Upper lobe of left lung (tissue), 6 donors: ENCODE results near the gene SPEM1. TPM values are rescaled to one million over a fixed set of nuclear protein-coding genes. Genes with fewer than 3 reads are reported as not detected.
A peak's percentile ranks its signal among the peaks of the same experiment; 100 is the strongest.

Experiments
- ATAC-seq, 2 donors: fragments of 200-7000 bp; cut with Tn5 transposase; one replicate each; pipeline ENCODE4 v1.9.1; 2022; ENCODE audit warnings: mild to moderate bottlenecking in 2 of 2, moderate library complexity in 2 of 2; ENCODE audit not compliant: low FRiP score in 2 of 2
- DNase-seq, 2 donors: peaks; one replicate each; pipeline ENCODE4 v3.0.0-alpha.2; 2019 to 2020
- H3K27ac ChIP-seq, 4 donors: fragments of 200-600 bp; sonication (generic); one replicate each; pipeline ENCODE4 v1.5.1; 2016 to 2019
- H3K27me3 ChIP-seq, 4 donors: fragments of 200-600 bp; sonication (generic); one replicate each; pipeline ENCODE4 v1.5.1; 2017 to 2019
- H3K36me3 ChIP-seq, 4 donors: fragments of 200-600 bp; sonication (generic); one replicate each; pipeline ENCODE4 v1.5.1; 2016 to 2019
- H3K4me1 ChIP-seq, 4 donors: fragments of 200-600 bp; sonication (generic); one replicate each; pipeline ENCODE4 v1.5.1; 2018 to 2019
- H3K4me3 ChIP-seq, 4 donors: fragments of 200-600 bp; sonication (generic); one replicate each; pipeline ENCODE4 v1.5.1; 2017 to 2019; ENCODE audit warnings: mild to moderate bottlenecking in 2 of 4, moderate library complexity in 1 of 4
- H3K9me3 ChIP-seq, 4 donors: fragments of 200-600 bp; sonication (generic); one replicate each; pipeline ENCODE4 v1.5.1; 2018 to 2019
- EP300 ChIP-seq, 4 donors: sonication (generic); formaldehyde crosslinking; IDR thresholded peaks; one replicate each; pipeline ENCODE4 v1.5.1; 2017; ENCODE audit warnings: antibody characterized with exemption in 4 of 4, control low read depth in 2 of 4
- POLR2A ChIP-seq, 4 donors: fragments of 450-650 bp; IDR thresholded peaks; one replicate each; pipeline ENCODE4 v1.5.1; 2016 to 2017; ENCODE audit warnings: antibody characterized with exemption in 4 of 4, mild to moderate bottlenecking in 2 of 4
- POLR2AphosphoS5 ChIP-seq, 2 donors: sonication (generic); formaldehyde crosslinking; IDR thresholded peaks; one replicate each; pipeline ENCODE4 v1.5.1; 2017; ENCODE audit warnings: antibody characterized with exemption in 2 of 2
- WGBS, 2 donors: methylation state at CpG; one replicate each; pipeline ENCODE4 v1.1.5; 2017 to 2018; 5-methylcytosine and 5-hydroxymethylcytosine counted together
- total RNA-seq, 6 donors: library from RNA; depleted of rRNA in 4 of 6; stranded (reverse); fragments of >200 nt in 4 of 6; gene quantifications; one replicate each; pipeline versions ENCODE4 v1.1.0 to v1.2.1, GENCODE V29; 2016 to 2021
- TF ChIP-seq, protein P1 (sequence below), 6 experiments: fragments of 450-650 bp in 4 of 6; fragments of 200-600 bp in 2 of 6; sonication (generic) in 2 of 6; IDR thresholded peaks; one replicate each; pipeline ENCODE4 v1.5.1; 2016 to 2019; ENCODE audit warnings: antibody characterized with exemption in 6 of 6
- donor health status: DM: no; HTN: no; CAD: no; lungs with moderate emphysema.
- donor health status: DM: no; HTN: yes; CAD: no; lungs with severe emphysema.

The SPEM1 gene
- total RNA-seq, 6 donors from 2014 or later: not detected

GRCh38 chr17:7396147-7396546, 24.0 kb upstream of the SPEM1 start:
- 91 to 95% methylated on average over 4 of the region's 4 CpGs for WGBS, 2 donors
- Histone ChIP-seq H3K27ac (no peak overlapping the region), H3K36me3 (peaks cover 0 to 5% (median 0%) of the 10 kb centered on the region in 4 donors), H3K4me3 (no peak overlapping the region), H3K9me3 (no peaks in the 10 kb centered on the region), H3K27me3 (no peaks in the 10 kb centered on the region), H3K4me1 (peaks cover 15 to 30% (median 21%) of the 10 kb centered on the region in 4 donors)
- DNase-seq (no peak), ATAC-seq (no peak)
- no peak for TF ChIP-seq POLR2A (IDR thresholded peaks at IDR 0.05)
- no peak for TF ChIP-seq POLR2AphosphoS5 (IDR thresholded peaks at IDR 0.05)
- TF ChIP-seq, protein P1, sequence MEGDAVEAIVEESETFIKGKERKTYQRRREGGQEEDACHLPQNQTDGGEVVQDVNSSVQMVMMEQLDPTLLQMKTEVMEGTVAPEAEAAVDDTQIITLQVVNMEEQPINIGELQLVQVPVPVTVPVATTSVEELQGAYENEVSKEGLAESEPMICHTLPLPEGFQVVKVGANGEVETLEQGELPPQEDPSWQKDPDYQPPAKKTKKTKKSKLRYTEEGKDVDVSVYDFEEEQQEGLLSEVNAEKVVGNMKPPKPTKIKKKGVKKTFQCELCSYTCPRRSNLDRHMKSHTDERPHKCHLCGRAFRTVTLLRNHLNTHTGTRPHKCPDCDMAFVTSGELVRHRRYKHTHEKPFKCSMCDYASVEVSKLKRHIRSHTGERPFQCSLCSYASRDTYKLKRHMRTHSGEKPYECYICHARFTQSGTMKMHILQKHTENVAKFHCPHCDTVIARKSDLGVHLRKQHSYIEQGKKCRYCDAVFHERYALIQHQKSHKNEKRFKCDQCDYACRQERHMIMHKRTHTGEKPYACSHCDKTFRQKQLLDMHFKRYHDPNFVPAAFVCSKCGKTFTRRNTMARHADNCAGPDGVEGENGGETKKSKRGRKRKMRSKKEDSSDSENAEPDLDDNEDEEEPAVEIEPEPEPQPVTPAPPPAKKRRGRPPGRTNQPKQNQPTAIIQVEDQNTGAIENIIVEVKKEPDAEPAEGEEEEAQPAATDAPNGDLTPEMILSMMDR (IDR thresholded peaks at IDR 0.05): no peak
- TF ChIP-seq EP300 (IDR thresholded peaks at IDR 0.05): no peak

DNA sequence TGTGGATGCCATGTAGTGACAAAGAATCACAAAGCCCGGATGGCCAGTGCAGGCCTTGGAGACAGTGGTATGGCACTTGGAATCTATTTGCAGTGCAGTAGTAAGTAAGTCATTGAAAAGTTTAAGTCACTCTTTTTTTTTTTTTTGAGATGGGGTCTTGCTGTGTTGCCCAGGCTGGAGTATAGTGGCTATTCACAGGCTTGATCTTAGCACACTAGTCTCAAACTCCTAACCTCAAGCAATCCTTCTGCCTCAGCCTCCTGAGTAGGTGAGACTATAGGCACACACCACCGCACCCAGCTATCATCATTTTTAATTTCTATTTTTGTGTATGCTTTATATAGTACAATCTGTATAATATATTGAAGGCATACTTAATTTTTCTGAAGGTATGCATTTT, 21.5 kb upstream of the SPEM1 start:
- H3K9me3 ChIP-seq: no peaks in the 10 kb centered on the region
- no peak overlapping the region for H3K4me3 ChIP-seq
- no peak for ATAC-seq
- H3K27ac ChIP-seq: no peak overlapping the region
- H3K36me3 ChIP-seq: no peaks in the 10 kb centered on the region
- no peaks in the 10 kb centered on the region for H3K27me3 ChIP-seq
- H3K4me1 ChIP-seq: peaks cover 20 to 31% (median 24%) of the 10 kb centered on the region in 4 donors
- no peak for DNase-seq
- 80 to 91% methylated on average over 2 of the region's 2 CpGs for WGBS, 2 donors
- TF ChIP-seq EP300 (IDR thresholded peaks at IDR 0.05) (no peak), POLR2A (IDR thresholded peaks at IDR 0.05) (no peak), POLR2AphosphoS5 (IDR thresholded peaks at IDR 0.05) (no peak)
- TF ChIP-seq, protein P1 (IDR thresholded peaks at IDR 0.05): no peak

DNA sequence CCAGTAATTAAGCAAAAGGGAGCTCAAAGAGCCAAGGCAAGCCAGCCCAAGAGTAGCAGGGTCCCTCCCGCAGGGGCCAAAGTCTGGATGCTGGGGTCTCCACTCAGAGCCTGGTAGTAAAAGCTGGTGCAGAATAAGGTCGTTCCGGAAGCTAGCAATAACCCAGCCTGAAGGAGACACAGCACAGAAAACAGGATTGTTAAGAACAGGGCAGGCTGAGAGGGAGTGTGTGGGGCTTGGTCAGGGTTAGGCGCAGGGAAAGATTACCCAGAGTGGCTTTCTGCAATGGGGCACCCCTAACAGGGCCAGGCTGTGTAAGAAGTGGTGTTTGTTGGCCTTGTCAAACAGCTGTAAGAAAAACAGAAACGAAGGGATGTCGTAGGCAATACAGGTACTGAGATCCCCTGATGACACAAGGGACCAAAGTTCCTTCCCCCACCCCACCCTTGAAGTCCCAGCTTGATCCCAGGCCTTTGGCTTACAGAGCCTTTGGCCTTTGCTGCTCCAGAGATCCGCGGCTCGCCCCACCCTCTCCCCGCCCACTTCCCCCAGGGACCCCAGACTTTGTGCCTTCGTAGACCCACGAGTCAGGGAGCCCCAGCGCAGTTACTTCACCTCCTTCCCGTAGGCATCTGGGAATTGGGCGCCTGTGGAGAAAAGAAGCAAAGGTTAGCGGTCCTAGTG, 16.9 kb upstream of the SPEM1 start:
- peak overlapping the region; percentile 67 to 94 (median 78) for H3K4me3 ChIP-seq
- WGBS, 2 donors: 14 to 16% methylated on average over 13 to 16 of the region's 16 CpGs
- ATAC-seq: peak in 1 of 2 donors; percentile 29

GRCh38 chr17:7403727-7403976, 16.5 kb upstream of the SPEM1 start:
- 0 to 1% methylated on average over 2 to 13 of the region's 13 CpGs for WGBS, 2 donors
- DNase-seq (no peak), ATAC-seq (peak; percentile 73 to 77)
- no peaks in the 10 kb centered on the region for H3K36me3 ChIP-seq
- H3K4me3 ChIP-seq: peak overlapping the region; percentile 67 to 94 (median 78)
- H3K27ac ChIP-seq: peak overlapping the region; percentile 81 to 90 (median 89)
- no peak for TF ChIP-seq EP300 (IDR thresholded peaks at IDR 0.05)
- TF ChIP-seq, protein P1 (IDR thresholded peaks at IDR 0.05): no peak
- TF ChIP-seq POLR2AphosphoS5 (IDR thresholded peaks at IDR 0.05): no peak
- no peak for TF ChIP-seq POLR2A (IDR thresholded peaks at IDR 0.05)
- no peaks in the 10 kb centered on the region for H3K9me3 ChIP-seq
- H3K27me3 ChIP-seq: no peaks in the 10 kb centered on the region
- H3K4me1 ChIP-seq: peaks cover 20 to 31% (median 25%) of the 10 kb centered on the region in 4 donors

More for the DNA sequence above, 16.9 kb upstream of the SPEM1 start:
- peaks cover 20 to 31% (median 25%) of the 10 kb centered on the region in 4 donors for H3K4me1 ChIP-seq
- H3K36me3 ChIP-seq: no peaks in the 10 kb centered on the region
- H3K27ac ChIP-seq: peak overlapping the region; percentile 81 to 90 (median 89)
- DNase-seq: peak; percentile 56 to 89
- no peaks in the 10 kb centered on the region for H3K27me3 ChIP-seq
- TF ChIP-seq POLR2AphosphoS5 (IDR thresholded peaks at IDR 0.05) (no peak), EP300 (IDR thresholded peaks at IDR 0.05) (no peak), POLR2A (IDR thresholded peaks at IDR 0.05) (no peak)
- TF ChIP-seq, protein P1 (IDR thresholded peaks at IDR 0.05): no peak
- no peaks in the 10 kb centered on the region for H3K9me3 ChIP-seq
